GM12878 (cell line): ENCODE measurements around the gene LMF1. TPM values are rescaled to one million over a fixed set of nuclear protein-coding genes. Genes with fewer than 3 reads are reported as not detected.

Experiments
- ATAC-seq: fragments of 200-7000 bp; cut with Tn5 transposase; 3 replicates; pipeline ENCODE4 v1.9.1; 2020; ENCODE audit warnings: mild to moderate bottlenecking, moderate library complexity
- BruUV-seq: library from RNA; stranded (reverse); fragments of 400-500 nt; replicated peaks from 2 replicates; lab custom pipeline; 2021; lab: Mats Ljungman, UMichigan
- CTCF ChIA-PET: fragments of 300-600 bp; sonication (Branson Sonifier 250); formaldehyde crosslinking; extraction: SDS; loops from one replicate; lab custom pipeline; 2021; ENCODE audit warnings: inconsistent platforms; lab: Yijun Ruan, JAX
- POLR2A ChIA-PET: fragments of 350-600 bp; formaldehyde crosslinking; extraction: SDS; loops from one replicate; lab custom pipeline; 2021; ENCODE audit warnings: inconsistent platforms; lab: Charles Lee
- RAD21 ChIA-PET: fragments of 300-600 bp; sonication (Branson Sonifier 250); formaldehyde crosslinking; loops from one replicate; lab custom pipeline; 2023; ENCODE audit warnings: antibody characterized with exemption; ENCODE audit not compliant: unreplicated experiment; lab: Charles Lee
- SMC1A ChIA-PET: fragments of 300-600 bp; sonication (Branson Sonifier 250); formaldehyde crosslinking; loops from one replicate; lab custom pipeline; 2023; ENCODE audit not compliant: unreplicated experiment, uncharacterized antibody; lab: Charles Lee
- DNase-seq: peaks from one replicate; pipeline ENCODE4 v3.0.0-alpha.2; 2011; ENCODE audit warnings: low read depth, low spot score
- FAIRE-seq: peaks from 3 replicates; lab custom pipeline; 2011; peaks lifted over from hg19 to GRCh38; lab: Jason Lieb, UNC
- H2AFZ ChIP-seq: 2 replicates; pipeline ENCODE4 v1.6.0; 2011; ENCODE audit warnings: low read depth, low read length, control low read depth; ENCODE audit not compliant: control insufficient read depth
- H3K27ac ChIP-seq: 2 replicates; pipeline ENCODE4 v1.5.1; 2011; ENCODE audit warnings: control low read depth; ENCODE audit not compliant: control insufficient read depth, insufficient read depth
- H3K27me3 ChIP-seq, 2 experiments: replicated peaks in 1 of 2; 2 replicates each; pipeline versions ENCODE4 v1.6.0 to v1.6.1; 2011; ENCODE audit warnings: low read length in 1 of 2; ENCODE audit not compliant: control insufficient read depth in 2 of 2, insufficient read depth in 2 of 2
- H3K36me3 ChIP-seq, 2 experiments: 2 replicates each; pipeline ENCODE4 v1.5.1; 2011; ENCODE audit warnings: low read length in 1 of 2; ENCODE audit not compliant: control insufficient read depth in 2 of 2, insufficient read depth in 2 of 2
- H3K4me1 ChIP-seq: 2 replicates; pipeline ENCODE4 v1.6.1; 2011; ENCODE audit warnings: mild to moderate bottlenecking, low read length, moderate library complexity, mixed read lengths; ENCODE audit not compliant: control insufficient read depth, insufficient read depth
- H3K4me2 ChIP-seq: 2 replicates; pipeline ENCODE4 v1.6.0; 2011; ENCODE audit warnings: control low read depth; ENCODE audit not compliant: control insufficient read depth, insufficient read depth
- H3K4me3 ChIP-seq: fragments of 200-600 bp; sonication (generic); 2 replicates; pipeline ENCODE4 v1.5.1; 2016
- H3K79me2 ChIP-seq: 2 replicates; pipeline ENCODE4 v1.6.0; 2011; ENCODE audit warnings: low read length; ENCODE audit not compliant: control insufficient read depth, insufficient read depth
- H3K9ac ChIP-seq: 2 replicates; pipeline ENCODE4 v1.8.0; 2011; ENCODE audit warnings: low read length, control low read depth, mixed read lengths; ENCODE audit not compliant: control insufficient read depth, insufficient read depth
- H3K9me3 ChIP-seq: replicated peaks from 3 replicates; pipeline ENCODE4 v1.5.1; 2011; ENCODE audit warnings: mild to moderate bottlenecking, low read length; ENCODE audit not compliant: control insufficient read depth, insufficient read depth
- H4K20me1 ChIP-seq: 2 replicates; pipeline ENCODE4 v1.6.0; 2011; ENCODE audit not compliant: control insufficient read depth, insufficient read depth
- ATF2 ChIP-seq: IDR thresholded peaks from 2 replicates; pipeline ENCODE4 v1.6.1; 2012; ENCODE audit warnings: low read length, inconsistent platforms
- BMI1 ChIP-seq: fragments of 450-650 bp; IDR thresholded peaks from 2 replicates; pipeline ENCODE4 v1.6.1; 2016; ENCODE audit warnings: mild to moderate bottlenecking, moderate library complexity, borderline replicate concordance
- CEBPB ChIP-seq, 2 experiments: fragments of 150-350 bp in 1 of 2; IDR thresholded peaks; 2 replicates each; pipeline ENCODE4 v1.6.1; 2012 to 2014; ENCODE audit warnings: low read depth in 2 of 2, low read length in 2 of 2, borderline replicate concordance in 1 of 2, inconsistent platforms in 1 of 2
- CHD2 ChIP-seq: IDR thresholded peaks from 2 replicates; pipeline ENCODE4 v1.6.1; 2011; ENCODE audit warnings: low read depth, low read length, improper control_type of control experiment, borderline replicate concordance
- E4F1 ChIP-seq: fragments of 450-650 bp; IDR thresholded peaks from 2 replicates; pipeline ENCODE4 v1.6.1; 2018; ENCODE audit warnings: borderline replicate concordance, mild to moderate bottlenecking; ENCODE audit not compliant: partially characterized antibody
- EED ChIP-seq: sonication (generic); IDR thresholded peaks from 2 replicates; pipeline ENCODE4 v1.6.1; 2016; ENCODE audit warnings: antibody characterized with exemption, low read depth
- EGR1 ChIP-seq, 2 experiments: IDR thresholded peaks; 1 replicate in 1 of 2; 2 replicates in 1 of 2; pipeline ENCODE4 v1.6.1; 2011 to 2012; ENCODE audit warnings: low read depth in 2 of 2, low read length in 2 of 2, borderline replicate concordance in 1 of 2, mild to moderate bottlenecking in 1 of 2, moderate library complexity in 1 of 2
- JUNB ChIP-seq: IDR thresholded peaks from 2 replicates; pipeline ENCODE4 v1.6.1; 2016; ENCODE audit warnings: antibody characterized with exemption, mild to moderate bottlenecking
- RAD51 ChIP-seq: fragments of 450-650 bp; IDR thresholded peaks from 2 replicates; pipeline ENCODE4 v1.6.1; 2016; ENCODE audit warnings: moderate library complexity, mild to moderate bottlenecking, inconsistent platforms
- SPI1 ChIP-seq: IDR thresholded peaks from 2 replicates; pipeline ENCODE4 v1.6.1; 2011; ENCODE audit warnings: low read depth, mild to moderate bottlenecking, low read length, moderate library complexity, borderline replicate concordance; ENCODE audit not compliant: insufficient read depth
- SRF ChIP-seq, 2 experiments: IDR thresholded peaks; 2 replicates each; pipeline ENCODE4 v1.6.1; 2011; ENCODE audit warnings: low read depth in 2 of 2, low read length in 2 of 2, mild to moderate bottlenecking in 1 of 2, moderate library complexity in 1 of 2
- WGBS: methylation state at CpG from one replicate; pipeline ENCODE4 v1.1.6; 2016; ENCODE audit warnings: low lambda C conversion rate; ENCODE audit not compliant: insufficient replicate concordance, insufficient coverage; ENCODE audit errors: missing lambda C conversion rate; 5-methylcytosine and 5-hydroxymethylcytosine counted together
- in situ Hi-C: fragments of 300-500 bp; cut with MboI; formaldehyde crosslinking; loops from 9 replicates; pipeline ENCODE4 v1.14.3; 2018; ENCODE audit warnings: mixed read lengths
- intact Hi-C: fragments of 100-400 bp; cut with micrococcal nuclease; formaldehyde crosslinking; loops from one replicate; pipeline ENCODE4 v1.14.2; 2022; ENCODE audit not compliant: unreplicated experiment
- polyA plus RNA-seq, 11 experiments: library from polyadenylated mRNA; depleted of rRNA in 4 of 11; unstranded in 6 of 11; stranded (reverse) in 5 of 11; fragments of >200 nt; fragmentation: Nextera tagmentation in 4 of 11; fragmentation: Illumina TruSeq in 1 of 11; extraction: Ambion mirVana in 4 of 11; extraction: Trizol in 1 of 11; gene quantifications; 1 replicate in 1 of 11; 2 replicates in 10 of 11; pipeline versions ENCODE4 v1.2.1 to v1.2.3, GENCODE V29; 2011 to 2016; ENCODE audit warnings: inconsistent platforms in 2 of 11, missing spikeins in 2 of 11, low read depth in 1 of 11
- total RNA-seq, 4 experiments: library from RNA; depleted of rRNA in 3 of 4; stranded (reverse); fragments of >200 nt in 3 of 4; fragmentation: Illumina TruSeq in 1 of 4; extraction: Trizol in 1 of 4; gene quantifications; 2 replicates each; pipeline versions ENCODE4 v1.2.1 to v1.2.3, GENCODE V29; 2013 to 2021

The LMF1 gene
- total and polyA plus RNA-seq, 10 of the 15 experiments (the other 5 are each of a cell fraction or from before 2014, with no cell fraction given) = 0.18 to 3.2 (median 1.4) TPM; not detected in 1

GRCh38 chr16:920717-921116 lies 50.1 kb downstream of the LMF1 start:
- FAIRE-seq (no peak), DNase-seq (no peak), ATAC-seq (no peak)
- Histone ChIP-seq H3K4me1 (no peaks in the 10 kb centered on the region), H3K79me2 (no peaks in the 10 kb centered on the region), H3K4me2 (no peak overlapping the region), H3K36me3 (no peaks in the 10 kb centered on the region), H3K27me3 (no peaks in the 10 kb centered on the region), H3K9ac (no peak overlapping the region), H3K27ac (no peak overlapping the region), H4K20me1 (no peaks in the 10 kb centered on the region), H2AFZ (no peak overlapping the region), H3K4me3 (no peak overlapping the region), H3K9me3 (peaks cover 4% of the 10 kb centered on the region; the same call in 1 of the 3 replicates)
- 30% methylated on average over 18 of the region's 18 CpGs for WGBS
- RAD21 ChIA-PET = no interaction called here
- TF ChIP-seq ATF2 = no peak
- no peak for TF ChIP-seq BMI1
- TF ChIP-seq CHD2 = no peak
- no peak for TF ChIP-seq SPI1
- SMC1A ChIA-PET = no interaction called here
- intact Hi-C loops = no loop called here
- in situ Hi-C loops = no loop called here
- no TSS peak for BruUV-seq
- POLR2A ChIA-PET = no interaction called here
- CTCF ChIA-PET = no interaction called here

- no peaks in the 10 kb centered on the region for H4K20me1 ChIP-seq
- H3K9ac ChIP-seq = no peak overlapping the region
- no peak for ATAC-seq
- ChIA-PET CTCF (interaction anchor here (0.6 kb wide), 1 partner anchor 209 kb away, joined by 3 read pairs; no protein-coding TSS in a partner anchor), RAD21 (no interaction called here), POLR2A (no interaction called here), SMC1A (no interaction called here)
- intact Hi-C loops (no loop called here), in situ Hi-C loops (no loop called here)
- FAIRE-seq = no peak
- WGBS = 52% methylated on average over 20 of the region's 23 CpGs
- no peaks in the 10 kb centered on the region for H3K27me3 ChIP-seq
- H3K79me2 ChIP-seq = no peaks in the 10 kb centered on the region
- no peak overlapping the region for H2AFZ ChIP-seq
- no peaks in the 10 kb centered on the region for H3K36me3 ChIP-seq
- no peak overlapping the region for H3K27ac ChIP-seq
- no peak overlapping the region for H3K4me3 ChIP-seq
- no peaks in the 10 kb centered on the region for H3K4me1 ChIP-seq
- H3K9me3 ChIP-seq = peaks cover 4% of the 10 kb centered on the region; the same call in 1 of the 3 replicates
- no peak for DNase-seq
- H3K4me2 ChIP-seq = no peak overlapping the region
- BruUV-seq = no TSS peak
- no peak for TF ChIP-seq SRF (IDR thresholded peaks at IDR 0.05; ENCODE audit: low read depth in 2 of 2, low read length in 2 of 2)
- TF ChIP-seq E4F1 = no peak
- TF ChIP-seq JUNB = no peak
- TF ChIP-seq CEBPB (IDR thresholded peaks at IDR 0.05; ENCODE audit: borderline replicate concordance in 1 of 2, low read depth in 2 of 2, low read length in 2 of 2) = no peak
- no peak for TF ChIP-seq RAD51
- no peak for TF ChIP-seq EED
- TF ChIP-seq EGR1 (IDR thresholded peaks at IDR 0.05; ENCODE audit: borderline replicate concordance in 1 of 2, low read depth in 2 of 2, low read length in 2 of 2) = no peak
These were observed 50.6 kb downstream of the LMF1 start for GRCh38 chr16:920051-920681.
